ENCODE results near the gene BAAT. TPM values are rescaled to one million over a fixed set of nuclear protein-coding genes. Genes with fewer than 3 reads are reported as not detected.

Gene BAAT
- total and polyA plus RNA-seq, 2 of the 13 experiments (the other 11 are each of a cell fraction or from before 2014, with no cell fraction given) = 0.71 to 7.9 TPM

DNA sequence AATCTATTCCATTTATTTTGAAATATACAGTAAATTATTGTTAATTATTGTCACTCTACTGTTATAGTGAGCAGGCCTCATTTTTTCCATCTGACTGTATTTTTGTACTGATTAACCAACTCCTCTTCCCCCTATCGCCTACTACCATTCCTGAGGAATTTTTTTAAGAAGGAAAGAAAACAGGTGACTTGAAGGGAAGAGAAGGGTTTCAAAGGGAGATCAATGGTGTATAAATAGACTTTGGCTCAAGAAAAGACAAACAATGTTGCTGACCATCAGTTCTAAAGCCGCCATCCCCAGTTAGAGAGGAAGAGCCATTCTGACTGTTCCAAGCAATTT lies 69.7 kb downstream of the BAAT start (continued):
- TF ChIP-seq ELF1 (CRISPR knock-in tag; IDR thresholded peaks at IDR 0.05) (no peak), ATF7 (IDR thresholded peaks at IDR 0.05) (no peak), ATF7 (CRISPR knock-in tag; IDR thresholded peaks at IDR 0.05) (no peak), KLF11 (CRISPR knock-in tag; IDR thresholded peaks at IDR 0.05) (no peak), ISL2 (CRISPR knock-in tag; IDR thresholded peaks at IDR 0.05) (peak; percentile 80; the same call in 1 of the 2 replicates), ZFP62 (CRISPR knock-in tag; IDR thresholded peaks at IDR 0.05) (no peak), GATA4 (IDR thresholded peaks at IDR 0.05; ENCODE audit: borderline replicate concordance, low read depth) (0 out of 2 replicates have a peak, but pooled peaks have one; percentile 45), HDAC1 (CRISPR knock-in tag; IDR thresholded peaks at IDR 0.05) (peak; percentile 49; the same call in 1 of the 2 replicates), RFXAP (CRISPR knock-in tag; IDR thresholded peaks at IDR 0.05; ENCODE audit: borderline replicate concordance) (no peak)
- TF ChIP-seq, protein P1, sequence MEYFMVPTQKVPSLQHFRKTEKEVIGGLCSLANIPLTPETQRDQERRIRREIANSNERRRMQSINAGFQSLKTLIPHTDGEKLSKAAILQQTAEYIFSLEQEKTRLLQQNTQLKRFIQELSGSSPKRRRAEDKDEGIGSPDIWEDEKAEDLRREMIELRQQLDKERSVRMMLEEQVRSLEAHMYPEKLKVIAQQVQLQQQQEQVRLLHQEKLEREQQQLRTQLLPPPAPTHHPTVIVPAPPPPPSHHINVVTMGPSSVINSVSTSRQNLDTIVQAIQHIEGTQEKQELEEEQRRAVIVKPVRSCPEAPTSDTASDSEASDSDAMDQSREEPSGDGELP (IDR thresholded peaks at IDR 0.05; ENCODE audit: borderline replicate concordance, low read depth) = peak; percentile 61

DNA sequence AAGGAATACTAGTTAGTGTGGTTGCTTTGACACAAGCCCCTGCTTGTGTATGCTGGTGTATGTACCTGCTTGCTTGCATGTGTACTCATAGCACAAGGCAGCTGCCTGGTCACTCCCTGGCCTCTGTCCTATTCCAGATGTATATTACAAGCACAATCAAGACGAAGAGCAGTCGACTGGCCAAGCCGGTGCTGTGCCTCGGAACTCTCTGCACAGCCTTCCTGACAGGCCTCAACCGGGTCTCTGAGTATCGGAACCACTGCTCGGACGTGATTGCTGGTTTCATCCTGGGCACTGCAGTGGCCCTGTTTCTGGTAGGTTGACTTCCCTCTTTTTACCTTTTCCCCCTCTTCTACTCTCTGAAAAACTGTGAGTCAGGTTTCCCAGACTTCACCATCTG lies 72.1 kb downstream of the BAAT start:
- ATAC-seq = no peak
- no peak overlapping the region for H3K4me2 ChIP-seq (ENCODE audit: low read depth, low read length)
- no peaks in the 10 kb centered on the region for H3K27me3 ChIP-seq (ENCODE audit: control insufficient read depth in 1 of 2, insufficient read depth in 2 of 2, low read length in 2 of 2)
- no peaks in the 10 kb centered on the region for H3K9me3 ChIP-seq (ENCODE audit: low read length)
- WGBS (ENCODE audit: low lambda C conversion rate) = 95% methylated on average over 8 of the region's 8 CpGs
- CTCF ChIA-PET (ENCODE audit: low intra/inter-chr PET ratio, low total read pairs) = interaction anchor here (2.0 to 3.0 kb wide), 5 partner anchors 75 to 711 kb away, joined by 12 to 40 read pairs (median 33); no protein-coding TSS in a partner anchor
- no peak for DNase-seq (ENCODE audit: low spot score)
- no TSS peak for BruUV-seq (replicated peaks)
- no peaks in the 10 kb centered on the region for H4K20me1 ChIP-seq (ENCODE audit: insufficient read depth, low read length)
- peaks cover 63% of the 10 kb centered on the region for H3K4me1 ChIP-seq (ENCODE audit: insufficient read depth, low read length)
- intact Hi-C loops (cut with micrococcal nuclease; ENCODE audit: unreplicated experiment) (loop anchor here (10.0 kb wide), 1 partner anchor 222 kb away; the partner anchor contains the start of gene RNF20), in situ Hi-C loops (cut with HindIII; ENCODE audit: extremely low pct_ligation_motif_present, low pct_unique_long_range_greater_than_20kb) (no loop called here)
- peak overlapping the region; percentile 27 for H3K27ac ChIP-seq (ENCODE audit: extremely low read length, insufficient read depth, low read length)
- H3K4me3 ChIP-seq (replicated peaks in 1 of 3; ENCODE audit: insufficient read depth in 1 of 3, low read depth in 2 of 3, low read length in 3 of 3) = no peak overlapping the region
- no peaks in the 10 kb centered on the region for H3K79me2 ChIP-seq (ENCODE audit: insufficient read depth, low read length)
- POLR2A ChIA-PET = interaction anchor here (1.3 kb wide), 3 partner anchors 14 to 711 kb away, joined by 5 to 10 read pairs (median 9); partner anchors contain the start of genes MRPL50 and ZNF189
- TF ChIP-seq ZNF598 (CRISPR knock-in tag; IDR thresholded peaks at IDR 0.05; ENCODE audit: borderline replicate concordance) (peak; percentile 41; the same call in 1 of the 2 replicates), BRD4 (CRISPR knock-in tag; IDR thresholded peaks at IDR 0.05) (no peak), ZNF501 (CRISPR knock-in tag; IDR thresholded peaks at IDR 0.05) (0 out of 2 replicates have a peak, but pooled peaks have one; percentile 30)
- TF ChIP-seq, protein P2, sequence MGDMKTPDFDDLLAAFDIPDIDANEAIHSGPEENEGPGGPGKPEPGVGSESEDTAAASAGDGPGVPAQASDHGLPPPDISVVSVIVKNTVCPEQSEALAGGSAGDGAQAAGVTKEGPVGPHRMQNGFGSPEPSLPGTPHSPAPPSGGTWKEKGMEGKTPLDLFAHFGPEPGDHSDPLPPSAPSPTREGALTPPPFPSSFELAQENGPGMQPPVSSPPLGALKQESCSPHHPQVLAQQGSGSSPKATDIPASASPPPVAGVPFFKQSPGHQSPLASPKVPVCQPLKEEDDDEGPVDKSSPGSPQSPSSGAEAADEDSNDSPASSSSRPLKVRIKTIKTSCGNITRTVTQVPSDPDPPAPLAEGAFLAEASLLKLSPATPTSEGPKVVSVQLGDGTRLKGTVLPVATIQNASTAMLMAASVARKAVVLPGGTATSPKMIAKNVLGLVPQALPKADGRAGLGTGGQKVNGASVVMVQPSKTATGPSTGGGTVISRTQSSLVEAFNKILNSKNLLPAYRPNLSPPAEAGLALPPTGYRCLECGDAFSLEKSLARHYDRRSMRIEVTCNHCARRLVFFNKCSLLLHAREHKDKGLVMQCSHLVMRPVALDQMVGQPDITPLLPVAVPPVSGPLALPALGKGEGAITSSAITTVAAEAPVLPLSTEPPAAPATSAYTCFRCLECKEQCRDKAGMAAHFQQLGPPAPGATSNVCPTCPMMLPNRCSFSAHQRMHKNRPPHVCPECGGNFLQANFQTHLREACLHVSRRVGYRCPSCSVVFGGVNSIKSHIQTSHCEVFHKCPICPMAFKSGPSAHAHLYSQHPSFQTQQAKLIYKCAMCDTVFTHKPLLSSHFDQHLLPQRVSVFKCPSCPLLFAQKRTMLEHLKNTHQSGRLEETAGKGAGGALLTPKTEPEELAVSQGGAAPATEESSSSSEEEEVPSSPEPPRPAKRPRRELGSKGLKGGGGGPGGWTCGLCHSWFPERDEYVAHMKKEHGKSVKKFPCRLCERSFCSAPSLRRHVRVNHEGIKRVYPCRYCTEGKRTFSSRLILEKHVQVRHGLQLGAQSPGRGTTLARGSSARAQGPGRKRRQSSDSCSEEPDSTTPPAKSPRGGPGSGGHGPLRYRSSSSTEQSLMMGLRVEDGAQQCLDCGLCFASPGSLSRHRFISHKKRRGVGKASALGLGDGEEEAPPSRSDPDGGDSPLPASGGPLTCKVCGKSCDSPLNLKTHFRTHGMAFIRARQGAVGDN (CRISPR knock-in tag; IDR thresholded peaks at IDR 0.05) = peak; percentile 60
- H3K9ac ChIP-seq (ENCODE audit: insufficient read depth, low read depth, low read length) = no peak overlapping the region
- FAIRE-seq = no peak
- peaks cover 0 to 3% of the 10 kb centered on the region in 2 experiments; a peak in 4 of 5 replicates for H3K36me3 ChIP-seq (replicated peaks in 1 of 2; ENCODE audit: control insufficient read depth in 1 of 2, insufficient read depth in 2 of 2, low read length in 2 of 2)
- no peak overlapping the region for H2AFZ ChIP-seq (ENCODE audit: low read length)

Measured in HepG2 (cell line).